Vagina (tissue), 2 donors: ENCODE data around the gene PDXDC1.
"Not testable (repeated sequence)": the region's sequence is repeated elsewhere in the genome, so short reads cannot be mapped to it uniquely, and the experiment has no call there.

ENCODE experiments used
- POLR2A ChIP-seq, 2 donors: fragments of 450-650 bp; IDR thresholded peaks; one replicate each; pipeline ENCODE4 v1.6.1; 2017; ENCODE audit warnings: antibody characterized with exemption in 2 of 2, mild to moderate bottlenecking in 2 of 2, moderate library complexity in 2 of 2
- POLR2AphosphoS5 ChIP-seq, 2 donors: sonication (generic); formaldehyde crosslinking; IDR thresholded peaks; one replicate each; pipeline ENCODE4 v1.9.0; 2017; ENCODE audit warnings: antibody characterized with exemption in 2 of 2, mild to moderate bottlenecking in 2 of 2, low read depth in 1 of 2; ENCODE audit not compliant: insufficient read depth in 1 of 2
- TF ChIP-seq, protein P1 (sequence below), 3 experiments: fragments of 450-650 bp in 2 of 3; fragments of 200-600 bp in 1 of 3; sonication (generic) in 1 of 3; IDR thresholded peaks; one replicate each; pipeline ENCODE4 v1.5.1; 2017 to 2019; ENCODE audit warnings: antibody characterized with exemption in 3 of 3, mild to moderate bottlenecking in 2 of 3, moderate library complexity in 2 of 3

DNA sequence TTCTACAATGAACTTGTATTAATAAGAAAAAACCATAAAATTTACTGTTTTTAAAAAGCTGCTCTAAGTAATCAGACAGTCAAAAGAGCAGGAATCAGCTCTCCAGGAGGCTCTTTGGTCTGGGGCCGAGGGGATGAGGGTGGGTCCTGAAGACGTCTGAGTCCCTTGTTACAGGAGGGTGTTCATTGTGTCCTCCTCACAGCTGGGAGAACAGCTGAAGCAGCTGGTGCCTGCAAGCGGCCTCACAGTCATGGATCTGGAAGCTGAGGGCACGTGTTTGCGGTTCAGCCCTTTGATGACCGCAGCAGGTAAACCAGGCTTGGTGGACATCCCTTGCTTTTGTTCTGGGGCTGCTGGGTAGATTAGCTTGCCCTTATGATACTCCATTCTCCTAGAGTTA, 54.9 kb downstream of the PDXDC1 start:
- TF ChIP-seq POLR2A (IDR thresholded peaks at IDR 0.05); POLR2AphosphoS5 (IDR thresholded peaks at IDR 0.05; ENCODE audit: insufficient read depth in 1 of 2, low read depth in 1 of 2): not testable (repeated sequence)
- TF ChIP-seq, protein P1, sequence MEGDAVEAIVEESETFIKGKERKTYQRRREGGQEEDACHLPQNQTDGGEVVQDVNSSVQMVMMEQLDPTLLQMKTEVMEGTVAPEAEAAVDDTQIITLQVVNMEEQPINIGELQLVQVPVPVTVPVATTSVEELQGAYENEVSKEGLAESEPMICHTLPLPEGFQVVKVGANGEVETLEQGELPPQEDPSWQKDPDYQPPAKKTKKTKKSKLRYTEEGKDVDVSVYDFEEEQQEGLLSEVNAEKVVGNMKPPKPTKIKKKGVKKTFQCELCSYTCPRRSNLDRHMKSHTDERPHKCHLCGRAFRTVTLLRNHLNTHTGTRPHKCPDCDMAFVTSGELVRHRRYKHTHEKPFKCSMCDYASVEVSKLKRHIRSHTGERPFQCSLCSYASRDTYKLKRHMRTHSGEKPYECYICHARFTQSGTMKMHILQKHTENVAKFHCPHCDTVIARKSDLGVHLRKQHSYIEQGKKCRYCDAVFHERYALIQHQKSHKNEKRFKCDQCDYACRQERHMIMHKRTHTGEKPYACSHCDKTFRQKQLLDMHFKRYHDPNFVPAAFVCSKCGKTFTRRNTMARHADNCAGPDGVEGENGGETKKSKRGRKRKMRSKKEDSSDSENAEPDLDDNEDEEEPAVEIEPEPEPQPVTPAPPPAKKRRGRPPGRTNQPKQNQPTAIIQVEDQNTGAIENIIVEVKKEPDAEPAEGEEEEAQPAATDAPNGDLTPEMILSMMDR (IDR thresholded peaks at IDR 0.05), result not testable (repeated sequence)
